ENCODE data around the gene ABCB10. TPM values are rescaled to one million over a fixed set of nuclear protein-coding genes. Genes with fewer than 3 reads are reported as not detected.

ABCB10 gene
- total and polyA plus RNA-seq, 4 donors: 6.2 to 190 (median 11.5) TPM

DNA sequence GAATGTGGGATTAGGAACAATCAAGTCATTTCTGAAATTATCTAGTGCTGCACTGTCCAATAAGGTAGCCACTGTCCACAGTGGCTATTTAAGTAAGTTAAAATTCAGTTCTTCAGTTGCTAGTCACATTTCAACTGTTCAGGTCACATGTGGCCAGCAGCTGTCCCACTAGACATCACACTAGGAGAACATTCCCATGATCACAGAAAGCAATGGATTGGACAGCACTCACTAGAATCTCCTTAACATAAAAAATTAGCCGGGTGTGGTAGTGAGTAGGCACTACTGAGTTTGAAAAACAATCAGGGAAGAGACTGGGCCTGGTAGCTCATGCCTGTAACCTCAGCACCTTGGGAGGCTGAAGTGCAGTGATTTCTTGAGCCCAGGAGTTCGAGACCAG is 84.0 kb downstream of the ABCB10 start:
- Histone ChIP-seq H3K4me1 (ENCODE audit: control insufficient read depth in 4 of 4, insufficient read depth in 4 of 4, low read length in 3 of 4) (no peaks in the 10 kb centered on the region), H3K4me3 (ENCODE audit: low read depth in 1 of 3, low read length in 3 of 3) (no peak overlapping the region), H3K27ac (ENCODE audit: low read depth in 1 of 2, low read length in 2 of 2) (no peak overlapping the region), H3K27me3 (ENCODE audit: control insufficient read depth in 4 of 4, insufficient read depth in 4 of 4, low read length in 3 of 4) (no peaks in the 10 kb centered on the region), H3K9ac (ENCODE audit: low read depth in 1 of 2, low read length in 2 of 2) (no peak overlapping the region), H3K9me3 (ENCODE audit: control insufficient read depth in 4 of 4, low read length in 3 of 4) (no peaks in the 10 kb centered on the region), H3K36me3 (ENCODE audit: control insufficient read depth in 4 of 4, insufficient read depth in 3 of 4, low read depth in 1 of 4, low read length in 3 of 4) (peaks cover 9 to 49% (median 28%) of the 10 kb centered on the region in 4 donors)
- WGBS: 98% methylated on average over 2 of the region's 2 CpGs
- TF ChIP-seq HNF4G (IDR thresholded peaks at IDR 0.05) (no peak), TAF1 (conservative IDR thresholded peaks at IDR 0.05) (no peak), JUND (IDR thresholded peaks at IDR 0.05) (no peak), EGR1 (IDR thresholded peaks at IDR 0.05; ENCODE audit: low read depth in 2 of 2) (no peak), RXRA (IDR thresholded peaks at IDR 0.05) (no peak), SP1 (IDR thresholded peaks at IDR 0.05) (no peak), NR2F2 (IDR thresholded peaks at IDR 0.05) (no peak), YY1 (IDR thresholded peaks at IDR 0.05) (no peak), FOXA1 (IDR thresholded peaks at IDR 0.05) (no peak)
- TF ChIP-seq, protein P1, sequence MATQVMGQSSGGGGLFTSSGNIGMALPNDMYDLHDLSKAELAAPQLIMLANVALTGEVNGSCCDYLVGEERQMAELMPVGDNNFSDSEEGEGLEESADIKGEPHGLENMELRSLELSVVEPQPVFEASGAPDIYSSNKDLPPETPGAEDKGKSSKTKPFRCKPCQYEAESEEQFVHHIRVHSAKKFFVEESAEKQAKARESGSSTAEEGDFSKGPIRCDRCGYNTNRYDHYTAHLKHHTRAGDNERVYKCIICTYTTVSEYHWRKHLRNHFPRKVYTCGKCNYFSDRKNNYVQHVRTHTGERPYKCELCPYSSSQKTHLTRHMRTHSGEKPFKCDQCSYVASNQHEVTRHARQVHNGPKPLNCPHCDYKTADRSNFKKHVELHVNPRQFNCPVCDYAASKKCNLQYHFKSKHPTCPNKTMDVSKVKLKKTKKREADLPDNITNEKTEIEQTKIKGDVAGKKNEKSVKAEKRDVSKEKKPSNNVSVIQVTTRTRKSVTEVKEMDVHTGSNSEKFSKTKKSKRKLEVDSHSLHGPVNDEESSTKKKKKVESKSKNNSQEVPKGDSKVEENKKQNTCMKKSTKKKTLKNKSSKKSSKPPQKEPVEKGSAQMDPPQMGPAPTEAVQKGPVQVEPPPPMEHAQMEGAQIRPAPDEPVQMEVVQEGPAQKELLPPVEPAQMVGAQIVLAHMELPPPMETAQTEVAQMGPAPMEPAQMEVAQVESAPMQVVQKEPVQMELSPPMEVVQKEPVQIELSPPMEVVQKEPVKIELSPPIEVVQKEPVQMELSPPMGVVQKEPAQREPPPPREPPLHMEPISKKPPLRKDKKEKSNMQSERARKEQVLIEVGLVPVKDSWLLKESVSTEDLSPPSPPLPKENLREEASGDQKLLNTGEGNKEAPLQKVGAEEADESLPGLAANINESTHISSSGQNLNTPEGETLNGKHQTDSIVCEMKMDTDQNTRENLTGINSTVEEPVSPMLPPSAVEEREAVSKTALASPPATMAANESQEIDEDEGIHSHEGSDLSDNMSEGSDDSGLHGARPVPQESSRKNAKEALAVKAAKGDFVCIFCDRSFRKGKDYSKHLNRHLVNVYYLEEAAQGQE (IDR thresholded peaks at IDR 0.05): no peak
- TF ChIP-seq, protein P2, sequence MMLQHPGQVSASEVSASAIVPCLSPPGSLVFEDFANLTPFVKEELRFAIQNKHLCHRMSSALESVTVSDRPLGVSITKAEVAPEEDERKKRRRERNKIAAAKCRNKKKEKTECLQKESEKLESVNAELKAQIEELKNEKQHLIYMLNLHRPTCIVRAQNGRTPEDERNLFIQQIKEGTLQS (IDR thresholded peaks at IDR 0.05): no peak
- TF ChIP-seq, protein P3, sequence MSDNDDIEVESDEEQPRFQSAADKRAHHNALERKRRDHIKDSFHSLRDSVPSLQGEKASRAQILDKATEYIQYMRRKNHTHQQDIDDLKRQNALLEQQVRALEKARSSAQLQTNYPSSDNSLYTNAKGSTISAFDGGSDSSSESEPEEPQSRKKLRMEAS (IDR thresholded peaks at IDR 0.05): no peak
- TF ChIP-seq, protein P4, sequence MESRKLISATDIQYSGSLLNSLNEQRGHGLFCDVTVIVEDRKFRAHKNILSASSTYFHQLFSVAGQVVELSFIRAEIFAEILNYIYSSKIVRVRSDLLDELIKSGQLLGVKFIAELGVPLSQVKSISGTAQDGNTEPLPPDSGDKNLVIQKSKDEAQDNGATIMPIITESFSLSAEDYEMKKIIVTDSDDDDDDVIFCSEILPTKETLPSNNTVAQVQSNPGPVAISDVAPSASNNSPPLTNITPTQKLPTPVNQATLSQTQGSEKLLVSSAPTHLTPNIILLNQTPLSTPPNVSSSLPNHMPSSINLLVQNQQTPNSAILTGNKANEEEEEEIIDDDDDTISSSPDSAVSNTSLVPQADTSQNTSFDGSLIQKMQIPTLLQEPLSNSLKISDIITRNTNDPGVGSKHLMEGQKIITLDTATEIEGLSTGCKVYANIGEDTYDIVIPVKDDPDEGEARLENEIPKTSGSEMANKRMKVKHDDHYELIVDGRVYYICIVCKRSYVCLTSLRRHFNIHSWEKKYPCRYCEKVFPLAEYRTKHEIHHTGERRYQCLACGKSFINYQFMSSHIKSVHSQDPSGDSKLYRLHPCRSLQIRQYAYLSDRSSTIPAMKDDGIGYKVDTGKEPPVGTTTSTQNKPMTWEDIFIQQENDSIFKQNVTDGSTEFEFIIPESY (IDR thresholded peaks at IDR 0.05): no peak
- no peak for DNase-seq (ENCODE audit: low spot score)

DNA sequence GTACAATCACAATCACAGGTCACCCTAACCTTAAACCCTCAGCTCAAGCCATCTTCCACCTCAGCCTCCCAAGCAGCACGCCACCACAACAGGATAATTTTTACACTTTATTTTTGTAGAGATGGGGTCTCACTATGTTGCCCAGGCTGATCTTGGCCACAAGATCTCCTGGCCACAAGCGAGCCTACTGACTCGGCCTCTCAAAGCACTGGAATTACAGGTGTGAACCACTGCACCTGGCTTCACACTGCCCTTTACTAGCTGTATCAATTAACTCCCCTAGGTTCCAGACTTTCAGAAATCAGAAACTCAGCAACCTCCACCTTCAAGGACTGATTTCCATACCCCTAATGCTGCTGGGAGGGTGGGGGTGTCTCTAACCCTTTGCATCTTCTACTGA is 87.3 kb downstream of the ABCB10 start:
- Histone ChIP-seq H3K36me3 (ENCODE audit: control insufficient read depth in 4 of 4, insufficient read depth in 3 of 4, low read depth in 1 of 4, low read length in 3 of 4) (peaks cover 13 to 58% (median 35%) of the 10 kb centered on the region in 4 donors), H3K9me3 (ENCODE audit: control insufficient read depth in 4 of 4, low read length in 3 of 4) (no peaks in the 10 kb centered on the region), H3K4me1 (ENCODE audit: control insufficient read depth in 4 of 4, insufficient read depth in 4 of 4, low read length in 3 of 4) (no peaks in the 10 kb centered on the region), H3K27ac (ENCODE audit: low read depth in 1 of 2, low read length in 2 of 2) (no peak overlapping the region), H3K9ac (ENCODE audit: low read depth in 1 of 2, low read length in 2 of 2) (no peak overlapping the region), H3K27me3 (ENCODE audit: control insufficient read depth in 4 of 4, insufficient read depth in 4 of 4, low read length in 3 of 4) (no peaks in the 10 kb centered on the region), H3K4me3 (ENCODE audit: low read depth in 1 of 3, low read length in 3 of 3) (no peak overlapping the region)
- DNase-seq (ENCODE audit: low spot score): no peak
- WGBS: 97% methylated on average over 3 of the region's 3 CpGs
- TF ChIP-seq, protein P2 (IDR thresholded peaks at IDR 0.05): no peak
- TF ChIP-seq SP1 (IDR thresholded peaks at IDR 0.05) (no peak), FOXA2 (IDR thresholded peaks at IDR 0.05) (no peak), NR2F2 (IDR thresholded peaks at IDR 0.05) (no peak), FOXA1 (IDR thresholded peaks at IDR 0.05) (no peak), YY1 (IDR thresholded peaks at IDR 0.05) (no peak), RAD21 (IDR thresholded peaks at IDR 0.05) (no peak), RXRA (IDR thresholded peaks at IDR 0.05) (no peak), HNF4G (IDR thresholded peaks at IDR 0.05) (no peak), TAF1 (conservative IDR thresholded peaks at IDR 0.05) (no peak), EGR1 (IDR thresholded peaks at IDR 0.05; ENCODE audit: low read depth in 2 of 2) (no peak)
- TF ChIP-seq, protein P3 (IDR thresholded peaks at IDR 0.05): no peak
- TF ChIP-seq, protein P5, sequence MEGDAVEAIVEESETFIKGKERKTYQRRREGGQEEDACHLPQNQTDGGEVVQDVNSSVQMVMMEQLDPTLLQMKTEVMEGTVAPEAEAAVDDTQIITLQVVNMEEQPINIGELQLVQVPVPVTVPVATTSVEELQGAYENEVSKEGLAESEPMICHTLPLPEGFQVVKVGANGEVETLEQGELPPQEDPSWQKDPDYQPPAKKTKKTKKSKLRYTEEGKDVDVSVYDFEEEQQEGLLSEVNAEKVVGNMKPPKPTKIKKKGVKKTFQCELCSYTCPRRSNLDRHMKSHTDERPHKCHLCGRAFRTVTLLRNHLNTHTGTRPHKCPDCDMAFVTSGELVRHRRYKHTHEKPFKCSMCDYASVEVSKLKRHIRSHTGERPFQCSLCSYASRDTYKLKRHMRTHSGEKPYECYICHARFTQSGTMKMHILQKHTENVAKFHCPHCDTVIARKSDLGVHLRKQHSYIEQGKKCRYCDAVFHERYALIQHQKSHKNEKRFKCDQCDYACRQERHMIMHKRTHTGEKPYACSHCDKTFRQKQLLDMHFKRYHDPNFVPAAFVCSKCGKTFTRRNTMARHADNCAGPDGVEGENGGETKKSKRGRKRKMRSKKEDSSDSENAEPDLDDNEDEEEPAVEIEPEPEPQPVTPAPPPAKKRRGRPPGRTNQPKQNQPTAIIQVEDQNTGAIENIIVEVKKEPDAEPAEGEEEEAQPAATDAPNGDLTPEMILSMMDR (IDR thresholded peaks at IDR 0.05; ENCODE audit: low read depth, low read length, missing input control): no peak
- TF ChIP-seq, protein P4 (IDR thresholded peaks at IDR 0.05): no peak
- TF ChIP-seq, protein P1 (IDR thresholded peaks at IDR 0.05): no peak
